ENCODE results near the gene CCDC196.

CCDC196 gene, protein sequence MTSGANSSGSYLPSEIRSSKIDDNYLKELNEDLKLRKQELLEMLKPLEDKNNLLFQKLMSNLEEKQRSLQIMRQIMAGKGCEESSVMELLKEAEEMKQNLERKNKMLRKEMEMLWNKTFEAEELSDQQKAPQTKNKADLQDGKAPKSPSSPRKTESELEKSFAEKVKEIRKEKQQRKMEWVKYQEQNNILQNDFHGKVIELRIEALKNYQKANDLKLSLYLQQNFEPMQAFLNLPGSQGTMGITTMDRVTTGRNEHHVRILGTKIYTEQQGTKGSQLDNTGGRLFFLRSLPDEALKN

DNA sequence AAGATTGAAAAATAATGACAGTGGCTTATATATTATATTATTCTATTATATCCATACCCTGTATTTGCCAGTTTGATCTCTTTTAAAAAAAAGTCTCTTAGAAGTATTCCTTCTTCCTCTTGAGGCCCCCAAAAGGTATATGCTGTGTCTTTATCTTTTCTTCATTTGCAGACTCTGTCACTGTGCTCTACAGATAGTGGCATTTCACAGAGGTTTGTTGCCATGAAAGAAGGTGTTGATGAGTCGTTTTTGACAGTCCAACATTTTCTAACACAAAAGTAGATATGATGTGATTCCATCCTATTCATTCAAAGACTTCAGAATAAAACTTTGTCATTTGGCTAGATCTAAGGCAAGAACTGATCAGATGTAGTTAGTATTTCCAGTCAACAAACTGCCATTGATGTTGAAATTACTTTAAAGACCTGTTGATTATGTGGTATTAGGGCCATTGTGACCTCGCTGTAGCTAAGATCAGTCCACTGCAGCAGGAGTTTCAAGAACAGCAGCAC lies at the start of gene CCDC196:
Gene CCDC196, plus strand, starts transcription at position 462 of the 512 bp plus-strand sequence. CDS start 132 bp downstream, outside the sequence.
- TF ChIP-seq, protein P1, sequence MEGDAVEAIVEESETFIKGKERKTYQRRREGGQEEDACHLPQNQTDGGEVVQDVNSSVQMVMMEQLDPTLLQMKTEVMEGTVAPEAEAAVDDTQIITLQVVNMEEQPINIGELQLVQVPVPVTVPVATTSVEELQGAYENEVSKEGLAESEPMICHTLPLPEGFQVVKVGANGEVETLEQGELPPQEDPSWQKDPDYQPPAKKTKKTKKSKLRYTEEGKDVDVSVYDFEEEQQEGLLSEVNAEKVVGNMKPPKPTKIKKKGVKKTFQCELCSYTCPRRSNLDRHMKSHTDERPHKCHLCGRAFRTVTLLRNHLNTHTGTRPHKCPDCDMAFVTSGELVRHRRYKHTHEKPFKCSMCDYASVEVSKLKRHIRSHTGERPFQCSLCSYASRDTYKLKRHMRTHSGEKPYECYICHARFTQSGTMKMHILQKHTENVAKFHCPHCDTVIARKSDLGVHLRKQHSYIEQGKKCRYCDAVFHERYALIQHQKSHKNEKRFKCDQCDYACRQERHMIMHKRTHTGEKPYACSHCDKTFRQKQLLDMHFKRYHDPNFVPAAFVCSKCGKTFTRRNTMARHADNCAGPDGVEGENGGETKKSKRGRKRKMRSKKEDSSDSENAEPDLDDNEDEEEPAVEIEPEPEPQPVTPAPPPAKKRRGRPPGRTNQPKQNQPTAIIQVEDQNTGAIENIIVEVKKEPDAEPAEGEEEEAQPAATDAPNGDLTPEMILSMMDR (IDR thresholded peaks at IDR 0.05; ENCODE audit: borderline replicate concordance, control extremely low read depth, extremely low read depth, insufficient read depth, missing control alignments) = no peak
- in situ Hi-C loops (cut with MboI; ENCODE audit: low sequenced_read_pairs, unreplicated experiment) = loop anchor here (25.0 kb wide), 1 partner anchor 651 kb away; no protein-coding TSS in a partner anchor

DNA sequence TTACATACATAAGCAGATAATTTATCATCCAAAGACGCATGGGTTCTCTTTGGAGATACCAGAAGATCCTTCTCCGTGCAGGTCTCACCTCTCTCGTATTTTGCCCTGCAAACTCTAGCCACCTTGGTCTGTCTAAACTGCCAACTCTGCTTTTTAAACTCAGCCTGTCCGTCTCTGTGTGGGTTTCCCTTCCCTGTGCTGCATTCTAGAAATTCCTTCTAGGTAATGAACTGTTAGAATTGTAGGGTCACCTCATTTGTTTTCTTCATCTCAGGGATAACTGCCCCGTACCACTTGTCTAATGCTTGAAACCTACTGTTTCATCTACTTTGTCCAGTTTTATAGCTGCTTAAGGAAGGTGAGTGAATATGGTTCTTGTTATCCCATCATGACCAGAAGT lies 45.4 kb upstream of the CCDC196 start:
- TF ChIP-seq, protein P1 (IDR thresholded peaks at IDR 0.05; ENCODE audit: borderline replicate concordance, control extremely low read depth, extremely low read depth, insufficient read depth, missing control alignments) = no peak
- in situ Hi-C loops (cut with MboI; ENCODE audit: low sequenced_read_pairs, unreplicated experiment) = no loop called here
- no peak for DNase-seq (ENCODE audit: low spot score)

More for the DNA sequence above, at the start of gene CCDC196:
- DNase-seq (ENCODE audit: low spot score) = no peak

DNA sequence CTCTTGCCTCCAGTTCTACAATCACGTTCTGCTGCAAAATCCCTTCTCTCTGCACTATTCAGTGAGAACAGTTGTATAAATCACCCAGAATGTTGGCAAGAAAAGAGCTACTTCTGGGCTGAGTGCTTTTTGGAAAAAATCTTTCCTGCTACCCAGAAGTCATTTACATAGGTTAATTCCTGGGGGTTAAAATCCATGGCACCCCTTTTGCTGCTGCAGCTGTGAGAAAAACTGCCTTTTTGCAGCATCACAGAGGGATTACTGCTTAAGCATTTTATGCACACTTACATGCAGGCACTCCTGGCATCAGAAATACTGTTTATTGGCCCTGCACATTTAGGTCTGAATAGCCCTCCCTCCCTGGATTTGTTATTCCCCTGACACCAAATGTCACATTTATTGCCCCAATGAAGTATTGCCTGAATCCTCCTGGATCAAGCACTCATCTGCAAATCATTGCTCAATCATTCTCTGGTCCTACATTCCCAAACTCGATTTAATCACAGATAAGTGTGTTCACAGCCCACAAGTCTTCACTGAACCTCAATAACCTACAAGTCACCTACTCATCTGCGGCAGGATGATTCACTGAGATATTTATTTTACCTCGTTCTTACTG lies 43.1 kb upstream of the CCDC196 start:
- TF ChIP-seq, protein P1 (IDR thresholded peaks at IDR 0.05; ENCODE audit: borderline replicate concordance, control extremely low read depth, extremely low read depth, insufficient read depth, missing control alignments) = no peak
- in situ Hi-C loops (cut with MboI; ENCODE audit: low sequenced_read_pairs, unreplicated experiment) = no loop called here
- DNase-seq (ENCODE audit: low spot score) = no peak

DNA sequence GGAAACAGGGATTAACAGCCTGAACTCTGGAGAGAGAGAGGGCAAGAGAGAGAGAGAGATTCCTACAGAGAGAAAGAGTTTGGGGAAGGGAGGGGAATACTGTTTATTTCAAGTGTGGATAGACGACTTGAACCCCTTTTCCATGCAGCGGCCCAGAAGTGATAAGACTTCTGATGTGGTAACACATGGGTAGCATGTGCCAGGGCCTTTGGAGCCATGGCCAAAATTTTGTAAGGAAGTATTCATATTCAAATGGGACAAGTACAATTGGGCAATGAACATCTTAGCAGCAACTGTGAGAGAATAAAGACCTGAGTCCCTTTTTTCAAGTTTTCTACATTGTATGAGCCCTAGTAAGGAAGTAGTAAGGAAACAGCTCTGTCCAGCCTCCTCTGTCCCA lies 42.4 kb upstream of the CCDC196 start:
- TF ChIP-seq, protein P1 (IDR thresholded peaks at IDR 0.05; ENCODE audit: borderline replicate concordance, control extremely low read depth, extremely low read depth, insufficient read depth, missing control alignments) = no peak
- in situ Hi-C loops (cut with MboI; ENCODE audit: low sequenced_read_pairs, unreplicated experiment) = no loop called here

DNA sequence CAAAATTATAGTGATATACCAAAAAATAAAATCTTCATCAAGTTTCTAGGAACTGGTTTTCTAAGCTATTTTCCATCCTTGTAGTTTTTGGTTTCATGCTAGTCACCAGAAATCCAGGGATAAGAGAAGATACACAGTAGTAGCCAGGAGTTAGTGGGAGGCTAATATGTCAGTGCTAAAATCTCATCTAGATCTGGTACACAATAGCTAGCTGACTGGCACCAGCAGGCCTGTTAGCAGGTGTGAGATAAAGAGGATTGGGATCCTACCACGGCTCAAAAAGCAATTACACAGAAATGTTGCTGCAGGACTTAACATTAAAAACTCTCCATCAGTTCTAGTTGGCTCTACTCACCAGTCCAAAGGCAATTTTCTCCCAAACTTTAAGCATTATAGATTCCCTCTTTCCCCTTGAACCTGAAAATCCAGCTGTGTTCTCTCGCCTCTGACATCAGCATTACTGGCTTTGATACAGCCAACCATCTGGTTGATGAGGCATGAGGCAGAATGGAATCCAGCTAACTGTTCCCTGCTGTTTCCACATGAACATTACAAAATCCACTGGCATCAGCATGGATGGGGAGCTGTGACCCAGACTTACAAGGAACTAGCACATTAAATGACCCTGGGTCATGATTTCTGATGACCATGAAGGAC lies 41.8 kb upstream of the CCDC196 start:
- in situ Hi-C loops (cut with MboI; ENCODE audit: low sequenced_read_pairs, unreplicated experiment) = no loop called here
- no peak for DNase-seq (ENCODE audit: low spot score)

More for the DNA sequence above, 42.4 kb upstream of the CCDC196 start:
- DNase-seq (ENCODE audit: low spot score) = no peak

DNA sequence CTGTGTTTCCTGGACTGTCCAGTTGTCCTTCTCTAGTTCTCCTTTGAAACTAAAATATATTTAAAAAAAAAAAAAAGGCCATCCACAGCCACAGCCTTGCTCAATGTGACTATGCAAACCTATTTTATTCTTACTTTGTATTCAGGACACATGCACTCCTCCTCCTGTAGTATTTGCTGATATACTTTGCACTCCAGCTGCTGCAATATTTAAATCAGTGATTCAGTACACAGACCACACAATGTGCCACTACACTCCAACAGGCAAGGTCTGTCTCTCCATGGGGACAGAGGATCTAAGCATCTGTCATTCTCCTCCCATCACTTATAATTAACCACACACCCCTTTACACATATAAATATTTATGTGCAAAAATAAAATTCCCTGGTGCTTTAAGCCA lies 40.2 kb upstream of the CCDC196 start:
- no peak for DNase-seq (ENCODE audit: low spot score)
- TF ChIP-seq, protein P1 (IDR thresholded peaks at IDR 0.05; ENCODE audit: borderline replicate concordance, control extremely low read depth, extremely low read depth, insufficient read depth, missing control alignments) = no peak
- in situ Hi-C loops (cut with MboI; ENCODE audit: low sequenced_read_pairs, unreplicated experiment) = no loop called here

More for the DNA sequence above, 41.8 kb upstream of the CCDC196 start:
- TF ChIP-seq, protein P1 (IDR thresholded peaks at IDR 0.05; ENCODE audit: borderline replicate concordance, control extremely low read depth, extremely low read depth, insufficient read depth, missing control alignments) = no peak

All from GM13976 (cell line).